HG02970 (cell line): ENCODE results near the gene RGL3.
A peak's percentile ranks its signal among the peaks of the same experiment; 100 is the strongest.
"Not testable (repeated sequence)": the region's sequence is repeated elsewhere in the genome, so short reads cannot be mapped to it uniquely, and the experiment has no call there.

Source experiments
- ATAC-seq: cut with Tn5 transposase; IDR thresholded peaks from one replicate; pipeline ENCODE4 v1.9.1; 2021; ENCODE audit warnings: mild to moderate bottlenecking, moderate library complexity, moderate number of reproducible peaks; ENCODE audit not compliant: unreplicated experiment, low FRiP score

The RGL3 gene

DNA sequence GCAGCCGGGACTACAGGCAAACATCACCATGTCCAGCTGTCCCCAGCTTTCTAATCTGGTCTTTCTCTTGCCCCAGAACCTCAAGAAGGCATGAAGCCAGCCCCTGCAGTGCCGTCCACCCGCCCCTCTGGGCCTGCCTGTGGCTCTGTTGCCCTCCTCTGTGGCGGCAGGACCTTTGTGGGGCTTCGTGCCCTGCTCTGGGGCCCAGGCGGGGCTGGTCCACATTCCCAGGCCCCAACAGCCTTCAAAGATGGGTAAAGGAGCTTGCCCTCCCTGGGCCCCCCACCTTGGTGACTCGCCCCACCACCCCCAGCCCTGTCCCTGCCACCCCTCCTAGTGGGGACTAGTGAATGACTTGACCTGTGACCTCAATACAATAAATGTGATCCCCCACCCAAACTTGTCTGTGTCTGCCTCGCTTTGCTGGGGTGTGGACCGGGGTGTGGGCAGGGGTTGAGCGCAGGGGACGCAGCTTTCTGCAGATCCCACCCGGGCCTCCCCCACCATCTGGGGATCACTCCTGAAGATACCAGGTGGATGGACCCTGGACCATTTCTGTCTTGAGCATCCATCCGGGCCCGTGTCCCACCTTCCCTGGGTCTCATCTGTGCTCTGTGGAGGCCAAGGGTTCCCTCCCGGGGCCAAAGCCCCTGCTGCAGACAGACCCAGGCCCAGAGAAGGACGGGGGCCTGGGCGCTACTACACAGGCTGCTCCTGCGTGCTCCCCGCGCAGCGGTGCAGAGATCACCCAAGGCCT is 31.6 kb upstream of the RGL3 start:
- ATAC-seq: no peak

GRCh38 chr19:11448923-11449554 is 29.9 kb upstream of the RGL3 start:
- no peak for ATAC-seq

GRCh38 chr19:11448410-11448809 is 29.3 kb upstream of the RGL3 start:
- ATAC-seq: no peak

DNA sequence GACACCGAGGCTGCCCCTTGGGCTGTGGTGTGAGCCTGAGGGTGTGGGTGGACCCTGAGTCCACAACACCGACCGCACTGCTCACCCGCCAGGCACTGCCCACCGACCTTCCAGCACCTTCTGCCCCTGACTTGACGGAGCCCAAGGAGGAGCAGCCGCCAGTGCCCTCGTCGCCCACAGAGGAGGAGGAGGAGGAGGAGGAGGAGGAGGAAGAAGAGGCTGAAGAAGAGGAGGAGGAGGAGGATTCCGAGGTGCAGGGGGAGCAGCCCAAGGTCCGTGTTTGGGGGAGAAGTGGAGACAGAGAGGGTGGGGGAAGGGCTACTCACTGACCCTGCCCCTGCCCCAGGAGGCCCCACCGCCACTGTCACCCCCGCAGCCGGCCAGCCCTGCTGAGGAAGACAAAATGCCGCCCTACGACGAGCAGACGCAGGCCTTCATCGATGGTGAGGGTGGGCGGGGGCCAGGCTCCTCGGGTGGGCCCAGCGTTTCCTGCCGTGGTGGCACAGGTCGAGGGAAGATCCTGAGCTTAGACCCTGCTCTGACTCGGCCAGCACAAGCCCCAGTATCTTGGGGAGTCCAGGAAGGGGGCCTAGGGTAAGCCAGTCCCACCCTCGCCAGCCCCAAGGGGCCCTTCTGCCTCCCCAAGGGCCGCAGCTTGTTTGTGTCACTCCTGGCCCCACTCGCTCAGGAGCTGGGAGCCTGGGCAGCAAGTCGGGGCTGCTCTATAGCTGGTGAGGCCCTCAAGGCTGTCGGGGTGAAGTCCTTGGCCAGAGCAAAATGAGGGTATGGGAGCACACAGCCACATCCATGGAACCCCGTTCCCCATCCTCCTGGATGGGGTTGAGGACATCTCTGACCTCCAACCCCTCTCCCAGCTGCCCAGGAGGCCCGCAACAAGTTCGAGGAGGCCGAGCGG is 28.5 kb upstream of the RGL3 start:
- ATAC-seq: no peak

DNA sequence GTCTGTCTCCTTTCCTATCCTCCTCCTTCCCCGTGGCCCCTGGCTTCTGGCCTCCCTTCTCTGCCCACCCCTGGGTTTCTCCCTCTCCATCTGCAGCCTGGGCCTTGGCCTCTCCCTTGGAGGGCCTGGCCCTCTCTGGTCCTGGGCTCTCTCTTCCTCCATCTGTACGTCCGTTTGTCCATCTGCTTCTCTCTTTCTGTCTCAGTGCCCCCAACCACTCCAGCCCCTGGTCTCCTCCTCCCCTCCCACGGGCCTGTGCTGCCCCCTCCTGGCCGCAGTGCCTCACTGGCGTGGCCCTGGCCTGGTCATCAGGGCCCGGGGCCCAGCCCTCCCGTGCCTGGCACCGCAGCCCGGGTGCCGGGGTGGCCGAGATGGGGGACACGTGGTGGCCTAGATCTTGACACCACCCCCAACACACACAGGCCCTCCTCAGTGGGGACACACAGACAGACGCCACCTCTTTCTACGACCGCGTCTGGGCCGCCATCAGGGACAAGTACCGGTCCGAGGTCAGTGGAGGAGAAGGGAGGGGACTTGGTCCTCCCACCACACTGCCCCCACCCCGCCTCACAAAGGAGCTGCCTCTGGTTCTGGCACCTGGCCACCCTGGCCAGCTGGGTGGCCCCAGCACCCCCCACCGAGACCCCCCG is 27.7 kb upstream of the RGL3 start:
- no peak for ATAC-seq

DNA sequence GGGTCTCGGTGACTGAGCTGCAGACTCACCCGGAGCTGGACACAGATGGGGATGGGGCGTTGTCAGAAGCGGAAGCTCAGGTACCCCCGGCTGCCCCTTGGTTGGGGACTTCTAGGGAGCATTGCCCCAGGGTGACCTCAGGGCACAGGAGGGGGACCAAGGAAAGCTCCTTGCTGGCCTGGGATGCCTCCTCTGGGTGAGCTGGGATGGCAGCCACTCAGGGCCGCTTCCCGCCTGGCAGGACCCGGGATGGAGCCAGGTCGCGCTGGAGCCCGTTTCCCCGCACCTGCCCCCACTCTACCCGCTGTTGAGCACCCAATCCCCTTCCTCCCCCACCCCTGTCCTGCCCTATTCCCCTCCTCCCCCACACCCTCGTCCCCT is 27.1 kb upstream of the RGL3 start:
- ATAC-seq: no peak

GRCh38 chr19:11445141-11445540 is 26.0 kb upstream of the RGL3 start:
- no peak for ATAC-seq

GRCh38 chr19:11444059-11444458 is 24.9 kb upstream of the RGL3 start:
- no peak for ATAC-seq

GRCh38 chr19:11437955-11438354 is 18.8 kb upstream of the RGL3 start:
- ATAC-seq: no peak

- no peak for ATAC-seq
These were observed 16.8 kb upstream of the RGL3 start for GRCh38 chr19:11435833-11436313.

GRCh38 chr19:11435057-11435832 is 16.1 kb upstream of the RGL3 start, which contains the start of the genes ODAD3 and PRKCSH:
TSS of gene ODAD3 (minus strand) at chr19:11435121. CDS start at chr19:11435016, 105 bp downstream.
TSS of gene PRKCSH (plus strand) at chr19:11435635. CDS start at chr19:11436118, 483 bp downstream.
- peak; percentile 94 for ATAC-seq

GRCh38 chr19:11434703-11435056 is 15.6 kb upstream of the RGL3 start:
- ATAC-seq: peak; percentile 5

GRCh38 chr19:11433526-11433925 is 14.4 kb upstream of the RGL3 start:
- not testable (repeated sequence) for ATAC-seq

DNA sequence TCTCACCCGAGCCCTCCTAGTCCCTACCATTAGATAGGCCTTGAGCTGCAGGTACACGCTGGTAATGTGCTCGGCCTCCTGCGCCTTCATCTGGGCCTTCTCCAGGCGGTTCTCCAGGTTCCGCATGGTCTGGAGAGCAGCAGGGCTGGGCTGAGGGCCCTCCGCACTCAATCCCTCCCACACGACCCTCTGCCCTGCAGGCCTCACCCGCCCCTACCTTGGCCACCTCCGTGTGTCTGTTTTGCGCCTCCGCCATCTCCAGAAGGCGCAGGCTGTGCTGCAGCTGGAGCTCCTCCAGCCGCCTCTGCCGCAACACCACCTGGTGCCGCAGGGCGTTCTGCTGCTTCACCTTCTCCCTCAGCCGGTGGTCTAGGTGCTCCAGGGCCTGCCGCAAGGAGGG is 7.5 kb upstream of the RGL3 start:
- ATAC-seq: no peak

DNA sequence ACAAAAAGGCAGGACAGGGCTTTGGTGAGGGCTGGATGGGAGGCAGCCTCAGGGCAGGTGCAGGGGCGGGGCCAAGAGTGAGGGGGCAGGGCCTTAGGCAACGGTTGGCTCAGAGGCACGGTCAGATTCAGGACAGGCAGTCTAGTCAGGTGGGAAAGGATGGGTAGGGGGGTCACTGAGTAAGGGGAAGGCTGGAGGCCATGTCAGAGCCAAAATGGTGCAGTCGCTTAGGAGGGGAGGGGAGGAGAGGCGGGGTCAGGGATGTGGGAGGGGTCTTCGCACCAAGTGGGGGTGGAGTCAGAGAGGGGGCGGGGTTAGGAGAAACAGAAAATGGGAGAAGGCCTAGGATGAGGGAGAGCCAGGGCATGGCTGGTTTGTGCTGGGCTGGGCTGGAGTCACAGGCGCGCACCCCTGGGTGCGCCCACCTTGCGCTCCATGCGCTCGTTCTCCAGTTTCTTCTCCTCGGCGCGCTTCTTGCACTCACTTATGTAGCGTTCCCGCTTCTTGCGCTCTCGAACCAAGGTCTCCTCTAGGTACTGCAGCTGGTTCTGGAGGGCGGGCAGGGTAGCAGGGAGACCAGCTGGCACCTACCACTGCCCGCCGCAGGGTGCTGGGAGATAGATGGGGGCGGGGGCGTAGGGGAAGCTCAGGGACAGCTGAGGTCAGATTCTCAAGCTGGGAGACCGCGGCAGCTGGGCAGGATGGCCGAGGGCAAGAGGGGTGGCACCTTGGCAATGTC is 6.8 kb upstream of the RGL3 start:
- ATAC-seq: no peak

DNA sequence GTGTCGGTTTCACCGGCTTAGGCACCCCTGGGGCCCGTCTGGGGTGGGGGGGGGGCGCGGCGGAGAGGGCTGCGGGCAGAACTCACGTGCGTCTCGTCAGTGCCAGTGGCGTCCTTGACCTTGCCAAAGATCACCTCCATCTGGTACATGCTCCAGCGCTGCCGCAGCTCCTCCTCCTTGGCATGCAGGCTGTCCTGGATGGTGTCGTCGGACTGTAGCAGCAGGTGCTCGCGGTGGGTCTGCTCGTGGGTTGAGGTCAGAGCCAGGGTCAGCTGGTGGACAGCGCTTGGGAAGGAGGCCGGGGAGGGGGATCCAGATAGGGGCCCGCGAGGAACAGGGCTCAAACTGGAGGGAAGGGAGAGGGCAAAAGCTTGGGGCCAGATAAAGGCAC is 4.7 kb upstream of the RGL3 start:
- ATAC-seq: no peak

DNA sequence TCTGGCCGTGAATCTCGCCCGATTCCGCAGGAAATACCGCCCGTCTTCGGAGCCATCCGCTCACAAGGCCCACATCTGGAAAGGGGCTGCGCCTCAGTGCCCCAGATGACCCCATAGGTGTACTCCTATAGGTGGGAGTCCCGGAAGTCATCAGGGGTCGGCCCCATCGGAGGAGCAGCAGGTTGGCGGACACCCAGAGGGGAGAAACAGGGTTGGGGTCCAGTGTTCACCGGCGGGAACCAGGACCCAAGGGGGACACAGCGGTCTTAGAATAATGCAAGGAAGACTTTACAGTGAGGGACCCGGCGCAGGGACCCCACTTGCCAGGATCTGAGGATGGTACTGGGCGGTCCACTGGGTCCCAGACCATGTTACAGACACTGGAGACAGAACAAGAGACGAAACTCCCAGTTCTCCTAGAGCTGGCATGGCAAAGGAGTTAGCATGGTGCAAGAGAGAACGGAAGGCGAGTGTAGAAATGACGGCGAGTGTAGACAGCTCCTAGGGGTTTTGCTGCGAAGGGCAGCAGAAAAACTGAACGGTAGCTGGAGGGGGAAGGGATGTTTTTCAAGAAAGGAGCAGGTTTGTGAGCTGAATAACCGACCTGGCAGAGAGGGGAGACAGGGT is 4.2 kb upstream of the RGL3 start:
- ATAC-seq: no peak

- ATAC-seq: peak; percentile 76
These were observed 3.3 kb upstream of the RGL3 start for GRCh38 chr19:11422163-11423065.
